ENCODE data around the gene OR2T1. TPM values are rescaled to one million over a fixed set of nuclear protein-coding genes. Genes with fewer than 3 reads are reported as not detected.
"Not testable (repeated sequence)": the region's sequence is repeated elsewhere in the genome, so short reads cannot be mapped to it uniquely, and the experiment has no call there.

The OR2T1 gene
- total and polyA plus RNA-seq, 9 donors, result not detected

DNA sequence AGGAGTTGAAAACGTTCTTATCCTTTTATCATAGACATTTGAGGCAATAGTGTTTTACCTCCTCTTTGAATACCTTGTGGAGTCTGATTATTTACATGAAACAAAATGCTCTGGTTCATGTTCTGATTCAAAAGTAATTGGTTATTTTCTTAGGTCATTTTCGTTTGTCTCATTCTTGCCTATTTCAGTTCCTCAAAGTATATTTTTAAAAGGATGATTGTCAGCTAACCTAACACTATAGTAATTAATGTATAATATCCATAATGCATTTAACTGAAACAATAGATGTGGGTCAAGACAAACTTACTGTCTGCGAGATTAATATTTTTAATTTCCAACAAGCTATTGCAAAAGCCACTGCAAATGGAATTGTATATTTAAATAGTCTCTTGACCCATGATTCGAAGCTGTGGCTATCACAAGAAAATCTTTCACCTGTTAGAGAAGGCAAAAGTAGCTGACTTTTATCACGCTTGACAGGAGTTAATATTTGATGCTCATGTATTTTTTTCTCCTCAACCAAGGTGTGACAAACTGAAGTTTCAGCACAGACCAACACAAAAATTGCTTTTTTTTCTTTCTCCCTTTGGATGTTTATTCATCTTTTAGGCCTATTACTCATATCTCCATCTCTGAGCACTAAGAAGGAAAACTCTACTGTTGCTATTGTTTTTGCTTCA lies 47.8 kb downstream of the OR2T1 start:
- DNase-seq; H3K27me3 ChIP-seq; H3K27ac ChIP-seq; H3K4me3 ChIP-seq; H3K9me3 ChIP-seq; H3K4me1 ChIP-seq (ENCODE audit: insufficient read depth); intact Hi-C loops (cut with DNase I); H3K36me3 ChIP-seq: not testable (repeated sequence)
- WGBS, 3 donors, result 27 to 43% (median 39%) methylated on average over 2 of the region's 5 CpGs

DNA sequence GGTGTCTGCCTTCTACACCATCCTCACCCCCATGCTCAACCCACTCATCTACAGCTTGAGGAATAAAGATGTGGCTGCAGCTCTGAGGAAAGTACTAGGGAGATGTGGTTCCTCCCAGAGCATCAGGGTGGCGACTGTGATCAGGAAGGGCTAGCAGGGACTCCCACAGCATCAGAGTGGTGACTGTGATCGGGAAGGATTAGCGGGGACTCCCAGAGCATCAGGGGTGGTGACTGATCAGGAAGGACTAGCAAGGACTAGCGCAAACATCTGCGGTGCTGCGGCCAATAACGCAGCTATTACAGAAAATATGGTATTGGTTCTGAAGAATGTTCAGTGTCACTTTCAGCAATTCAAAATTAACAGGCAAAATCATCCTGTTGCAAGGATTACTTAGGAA lies 50.8 kb downstream of the OR2T1 start:
- H3K9me3 ChIP-seq; DNase-seq; H3K4me1 ChIP-seq (ENCODE audit: insufficient read depth); H3K4me3 ChIP-seq; intact Hi-C loops (cut with DNase I); H3K27ac ChIP-seq; H3K27me3 ChIP-seq; H3K36me3 ChIP-seq: not testable (repeated sequence)
- 81 to 86% methylated on average over 7 of the region's 7 CpGs; no CpG with 5 or more reads in 1 of the 3 donors for WGBS, 3 donors

DNA sequence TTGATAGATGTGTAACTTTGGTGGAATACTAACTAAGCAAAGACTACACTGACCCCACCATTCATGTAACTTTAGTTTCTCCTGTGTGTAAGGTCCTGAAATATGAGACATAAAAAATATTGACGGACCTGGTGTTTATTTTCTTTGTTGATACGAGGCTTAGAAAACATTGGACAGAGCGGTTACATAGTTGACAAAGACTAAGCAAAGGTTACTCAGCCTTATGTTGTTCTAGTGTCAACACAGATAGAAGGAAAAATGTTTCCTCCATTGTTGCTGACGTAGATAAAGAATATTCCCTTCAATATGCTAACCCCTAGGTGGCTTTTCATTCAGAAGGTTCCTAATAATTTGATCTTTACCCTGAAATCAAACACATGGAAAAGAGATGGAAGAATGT lies 52.2 kb downstream of the OR2T1 start:
- 75 to 83% (median 83%) methylated on average over 1 to 3 of the region's 4 CpGs for WGBS, 3 donors
- not testable (repeated sequence) for H3K4me1 ChIP-seq (ENCODE audit: insufficient read depth); H3K27ac ChIP-seq

DNA sequence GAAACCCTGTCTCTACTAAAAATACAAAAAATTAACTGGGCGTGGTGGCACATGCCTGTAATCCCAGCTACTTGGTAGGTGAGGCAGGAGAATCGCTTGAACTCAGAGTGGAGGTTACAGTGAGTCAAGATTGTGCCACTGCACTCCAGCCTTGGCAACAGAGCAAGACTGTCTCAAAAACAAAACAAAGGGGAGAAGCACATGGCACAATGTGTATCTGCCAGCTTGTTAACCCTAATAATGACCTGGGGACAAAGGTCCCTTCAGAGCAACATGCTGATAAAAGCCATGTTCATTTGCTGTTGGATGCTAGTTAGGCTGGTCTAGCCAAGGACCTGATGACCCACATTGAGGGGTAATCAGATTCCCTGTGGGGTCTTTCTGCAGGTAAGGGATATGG lies 53.8 kb downstream of the OR2T1 start:
- DNase-seq; intact Hi-C loops (cut with DNase I); H3K27ac ChIP-seq; H3K9me3 ChIP-seq; H3K36me3 ChIP-seq; H3K4me3 ChIP-seq; H3K4me1 ChIP-seq (ENCODE audit: insufficient read depth); H3K27me3 ChIP-seq: not testable (repeated sequence)
- WGBS, 3 donors, result no CpG with 5 or more reads among the region's 2 CpGs

More for the DNA sequence above, 52.2 kb downstream of the OR2T1 start:
- H3K9me3 ChIP-seq; H3K27me3 ChIP-seq; H3K36me3 ChIP-seq; DNase-seq; H3K4me3 ChIP-seq; intact Hi-C loops (cut with DNase I): not testable (repeated sequence)

Other genes starting within 250 kb of the OR2T1 start
- gene OR2M2, start 228.2 kb upstream of the OR2T1 start, total RNA-seq, result not detected
- not detected for gene OR2M2, start 228.2 kb upstream of the OR2T1 start, polyA plus RNA-seq
- gene OR2M3, start 205.8 kb upstream of the OR2T1 start, total RNA-seq, result under 1 TPM in 1 of 7 donors, not detected in 6; 0.11 TPM
- not detected for gene OR2M3, start 205.8 kb upstream of the OR2T1 start, polyA plus RNA-seq
- under 1 TPM in 1 of 7 donors, not detected in 6; under 0.01 TPM for gene OR2M4, start 171.6 kb upstream of the OR2T1 start, total RNA-seq
- gene OR2M4, start 171.6 kb upstream of the OR2T1 start, polyA plus RNA-seq, result not detected
- gene OR2T33, start 125.1 kb upstream of the OR2T1 start, total RNA-seq, result not detected
- not detected for gene OR2T33, start 125.1 kb upstream of the OR2T1 start, polyA plus RNA-seq
- gene OR2T12, start 99.6 kb upstream of the OR2T1 start, total RNA-seq, result not detected
- gene OR2T12, start 99.6 kb upstream of the OR2T1 start, polyA plus RNA-seq, result not detected
- not detected for gene OR2M7, start 78.5 kb upstream of the OR2T1 start, total RNA-seq
- not detected for gene OR2M7, start 78.5 kb upstream of the OR2T1 start, polyA plus RNA-seq
- gene OR14C36, start 54.3 kb upstream of the OR2T1 start, total RNA-seq, result not detected
- not detected for gene OR14C36, start 54.3 kb upstream of the OR2T1 start, polyA plus RNA-seq
- gene OR2T4, start 41.4 kb upstream of the OR2T1 start, total RNA-seq, result not detected
- gene OR2T4, start 41.4 kb upstream of the OR2T1 start, polyA plus RNA-seq, result not detected
- not detected for gene OR2T6, start 27.3 kb upstream of the OR2T1 start, total RNA-seq
- gene OR2T6, start 27.3 kb upstream of the OR2T1 start, polyA plus RNA-seq, result not detected
- gene OR2T2, start 42.6 kb downstream of the OR2T1 start, total RNA-seq, result under 1 TPM in 2 of 7 donors, not detected in 5; 0.10 to 0.46 TPM
- not detected for gene OR2T2, start 42.6 kb downstream of the OR2T1 start, polyA plus RNA-seq
- not detected for gene OR2T3, start 70.3 kb downstream of the OR2T1 start, total RNA-seq
- gene OR2T3, start 70.3 kb downstream of the OR2T1 start, polyA plus RNA-seq, result not detected
- gene OR2T5, start 85.5 kb downstream of the OR2T1 start, total RNA-seq, result under 1 TPM in 1 of 7 donors, not detected in 6; 0.10 TPM
- not detected for gene OR2T5, start 85.5 kb downstream of the OR2T1 start, polyA plus RNA-seq
- gene OR2G6, start 105.0 kb downstream of the OR2T1 start, total RNA-seq, result under 1 TPM in 1 of 7 donors, not detected in 6; 0.23 TPM
- not detected for gene OR2G6, start 105.0 kb downstream of the OR2T1 start, polyA plus RNA-seq
- gene OR2T29, start 159.7 kb downstream of the OR2T1 start, total RNA-seq, result not detected
- gene OR2T29, start 159.7 kb downstream of the OR2T1 start, polyA plus RNA-seq, result not detected
- not detected for gene OR2T34, start 171.7 kb downstream of the OR2T1 start, total RNA-seq
- not detected for gene OR2T34, start 171.7 kb downstream of the OR2T1 start, polyA plus RNA-seq
- 1 to 10 TPM in 1 of 7 donors, not detected in 6; 2.1 TPM for gene OR2T10, start 194.7 kb downstream of the OR2T1 start, total RNA-seq
- gene OR2T10, start 194.7 kb downstream of the OR2T1 start, polyA plus RNA-seq, result not detected
- under 1 TPM in 1 of 7 donors, not detected in 6; 0.11 TPM for gene OR2T11, start 232.0 kb downstream of the OR2T1 start, total RNA-seq
- gene OR2T11, start 232.0 kb downstream of the OR2T1 start, polyA plus RNA-seq, result not detected
- gene OR2T35, start 242.2 kb downstream of the OR2T1 start, total RNA-seq, result under 1 TPM in 1 of 7 donors, not detected in 6; 0.07 TPM
- not detected for gene OR2T35, start 242.2 kb downstream of the OR2T1 start, polyA plus RNA-seq

Measured in ovary (tissue), 9 donors.